GM19035 (cell line): ENCODE measurements around the gene SELENOS.

ENCODE experiments used
- ATAC-seq: cut with Tn5 transposase; IDR thresholded peaks from one replicate; pipeline ENCODE4 v1.9.1; 2021; ENCODE audit not compliant: unreplicated experiment

Gene SELENOS

DNA sequence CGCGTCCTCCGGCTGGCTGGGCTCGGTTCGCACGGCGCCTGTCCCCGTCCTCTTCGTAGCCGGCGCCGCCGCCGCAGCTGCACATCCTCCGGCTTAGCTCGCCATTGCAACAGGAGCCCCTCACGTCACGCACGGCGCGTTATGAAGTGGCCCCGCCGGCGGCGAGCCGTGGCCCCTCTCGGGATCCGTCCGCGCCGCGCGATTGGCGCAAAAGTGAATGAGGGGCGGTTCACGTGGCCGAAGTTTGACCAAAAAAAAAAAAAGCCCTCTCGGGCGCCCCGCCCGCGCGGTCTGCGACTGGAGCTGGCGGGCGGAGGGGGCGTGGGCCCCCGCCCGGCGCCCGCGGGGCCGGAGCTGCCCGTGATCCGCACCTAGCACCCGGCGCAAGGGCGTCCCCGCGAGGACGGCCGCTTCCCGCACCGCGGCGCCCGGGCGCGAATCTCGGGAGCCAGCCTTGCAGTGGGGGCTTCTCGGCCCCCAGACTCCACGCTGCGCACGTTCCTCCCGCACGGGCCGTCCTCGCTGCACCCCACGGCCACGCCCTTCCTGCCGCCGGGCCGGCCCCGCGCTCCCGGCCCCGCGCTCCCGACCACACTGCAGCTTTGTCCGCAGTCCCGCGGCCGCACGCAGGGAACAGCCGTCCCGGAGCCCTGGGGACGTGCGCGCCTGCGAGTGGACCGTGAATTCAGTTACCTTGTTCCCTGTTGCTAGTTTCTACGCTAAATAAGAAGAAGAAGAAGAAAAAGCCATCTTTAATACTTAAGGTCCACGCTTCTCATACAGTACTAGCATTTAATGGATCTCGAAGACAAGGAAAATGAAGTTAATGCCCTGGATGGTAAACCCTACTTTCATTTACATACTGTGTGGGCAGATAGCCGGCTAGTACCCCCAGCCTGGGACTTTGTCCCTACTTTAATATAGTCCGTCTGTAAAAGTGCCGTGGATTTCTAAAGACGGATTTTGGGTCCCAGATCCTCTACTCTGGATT is 25.2 kb downstream of the SELENOS start, which contains the start of gene CHSY1:
CHSY1 (minus strand) TSS at position 219 of the 991 bp plus-strand sequence. CDS start 592 bp downstream, outside the sequence.
- ATAC-seq = peak; percentile 78

DNA sequence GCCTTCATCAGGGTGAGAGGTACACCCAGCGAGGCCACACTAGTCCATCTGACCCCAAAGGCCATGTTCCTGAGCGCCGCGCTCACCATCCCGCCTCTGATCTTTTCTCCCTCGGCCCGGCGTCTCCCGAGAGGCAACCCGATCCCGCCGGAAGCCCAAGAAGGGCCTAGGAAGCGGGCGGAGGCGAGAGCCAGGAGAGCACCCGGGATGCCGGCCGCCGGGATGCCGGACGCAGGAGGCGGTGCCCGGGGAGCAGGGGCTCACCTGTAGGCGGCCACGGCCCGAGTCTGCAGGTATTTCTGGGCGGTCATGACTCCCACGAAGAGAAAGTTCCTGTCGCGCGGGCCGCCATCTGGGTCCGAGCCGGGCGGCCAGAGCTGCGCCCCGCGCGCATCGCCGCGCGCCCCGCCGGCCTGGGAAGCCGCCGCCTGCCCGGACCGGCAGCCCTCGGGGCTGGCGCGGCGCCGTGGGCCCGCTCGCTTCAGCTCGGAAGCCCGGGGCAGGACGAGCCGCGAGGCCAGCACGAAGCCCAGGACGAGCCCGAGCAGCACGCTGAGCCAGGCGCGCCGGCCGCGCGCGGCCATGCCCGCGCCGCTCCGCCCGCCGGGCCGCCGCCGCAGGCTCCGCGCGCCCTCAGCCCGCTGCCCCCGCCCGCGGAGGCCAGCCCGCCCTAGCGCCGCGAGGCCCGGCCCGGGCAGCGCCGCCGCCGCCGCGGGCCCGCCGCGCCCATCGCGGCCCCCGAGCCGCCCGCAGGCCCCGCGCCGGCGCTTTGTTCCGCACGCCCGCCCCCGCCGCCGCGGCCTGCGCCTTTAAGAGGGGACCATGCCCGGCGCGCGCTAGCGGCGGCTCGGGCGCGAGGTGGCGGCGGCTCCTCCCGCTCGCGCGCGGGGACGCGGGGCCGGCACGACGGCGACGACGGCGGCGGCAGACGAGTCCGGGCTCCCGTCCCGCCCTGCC is 26.1 kb downstream of the SELENOS start:
- peak; percentile 40 for ATAC-seq

DNA sequence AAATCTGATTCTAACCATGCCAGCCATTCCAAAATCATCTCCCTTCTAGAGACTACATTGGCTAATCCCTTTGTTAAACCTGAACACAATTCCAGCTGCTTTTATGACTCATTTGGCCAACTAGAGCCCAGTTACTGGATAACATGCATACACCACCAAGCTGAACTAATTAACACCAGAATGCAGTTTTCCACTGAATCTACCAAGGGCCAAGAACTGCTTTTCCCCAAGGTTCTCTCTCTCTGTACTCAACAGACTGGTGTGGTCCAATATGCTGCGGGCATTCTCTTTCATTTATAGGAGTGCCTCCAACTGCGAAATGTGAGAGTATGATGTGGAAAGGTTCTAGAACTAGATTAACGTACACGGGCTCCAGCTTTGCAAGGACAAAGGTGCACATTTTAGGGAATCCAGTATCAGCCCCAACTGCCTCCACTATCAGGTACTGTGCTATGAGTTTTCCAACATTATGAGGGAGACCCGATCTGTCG is 26.9 kb downstream of the SELENOS start:
- no peak for ATAC-seq

DNA sequence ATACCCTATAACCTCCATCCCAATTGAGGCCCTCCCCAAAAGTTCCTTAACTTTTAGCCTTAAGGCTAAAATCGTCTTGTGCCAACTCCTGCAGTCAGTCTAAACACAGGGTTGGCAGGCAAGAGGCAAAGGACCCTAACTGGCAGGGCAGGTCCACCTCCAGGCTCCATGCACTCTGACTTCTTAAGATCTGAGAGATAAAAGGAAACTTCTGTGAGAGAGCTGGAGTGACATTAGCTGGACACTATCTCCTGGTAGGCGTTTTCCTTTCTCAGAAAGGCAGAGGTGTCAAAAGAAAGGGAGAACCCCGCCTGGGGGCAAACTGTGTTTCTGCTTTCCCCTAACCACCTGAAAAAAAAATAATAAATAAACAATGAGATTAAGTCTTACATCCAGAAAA is 29.0 kb downstream of the SELENOS start:
- no peak for ATAC-seq

DNA sequence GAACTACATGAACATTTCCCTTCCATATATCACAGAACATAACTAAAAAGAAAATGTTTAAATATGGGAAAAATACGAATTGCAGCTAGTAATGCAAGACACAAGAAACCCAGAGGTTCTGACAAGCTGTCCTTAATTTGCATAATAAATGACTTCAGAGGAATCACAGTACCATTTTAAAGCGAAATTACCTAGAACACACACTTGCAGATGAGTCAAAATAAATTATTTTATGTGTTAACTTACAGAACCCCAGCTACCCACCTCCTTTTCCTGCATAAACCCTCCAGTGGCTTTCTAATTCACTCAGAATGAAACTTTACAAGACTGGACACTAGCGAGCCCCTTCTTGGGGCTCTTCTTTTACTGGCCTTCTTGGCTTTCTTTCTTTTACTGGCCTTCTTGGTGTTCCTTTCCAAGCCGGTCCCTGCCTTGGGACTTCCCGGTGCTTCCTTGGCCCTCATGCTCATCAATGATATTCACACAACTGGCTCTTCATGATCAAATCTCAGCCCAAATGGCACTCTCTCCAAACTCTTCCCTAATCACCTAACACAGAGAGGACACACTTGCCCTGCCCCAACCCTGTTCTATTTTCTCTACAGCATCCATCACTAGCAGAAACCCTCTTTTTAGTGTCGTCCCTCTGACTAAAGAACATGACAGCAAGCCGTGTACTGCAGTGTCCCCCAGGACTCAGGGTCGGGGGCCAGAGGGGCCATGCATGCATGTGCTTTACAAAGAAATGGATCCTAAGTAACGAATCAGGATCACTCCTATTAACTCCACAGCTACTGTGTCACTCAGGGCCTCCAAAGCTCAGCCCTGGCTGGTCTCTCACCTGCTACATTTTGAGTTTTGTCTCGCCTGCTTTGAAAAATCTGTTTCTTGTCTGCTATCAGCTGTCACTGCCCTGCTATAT is 30.2 kb downstream of the SELENOS start:
- no peak for ATAC-seq

DNA sequence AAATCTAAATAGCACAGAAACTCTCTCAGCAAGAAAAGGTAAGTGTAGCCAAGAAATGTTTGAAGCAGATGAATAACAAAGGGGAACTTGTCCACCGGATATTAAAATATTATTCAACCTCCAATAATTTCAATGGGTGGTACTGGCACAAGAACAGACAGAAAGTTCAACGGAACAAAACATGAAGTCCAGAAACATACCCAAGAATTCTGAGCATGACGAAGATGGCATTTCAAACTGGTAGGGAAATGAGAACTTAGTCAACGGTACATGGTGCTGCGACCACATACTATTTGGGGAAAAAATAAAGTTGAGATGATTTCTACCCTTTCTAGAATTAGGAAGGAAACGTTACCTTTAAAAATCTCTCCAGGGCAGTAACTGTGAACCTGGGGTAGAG is 30.9 kb downstream of the SELENOS start:
- ATAC-seq = no peak

DNA sequence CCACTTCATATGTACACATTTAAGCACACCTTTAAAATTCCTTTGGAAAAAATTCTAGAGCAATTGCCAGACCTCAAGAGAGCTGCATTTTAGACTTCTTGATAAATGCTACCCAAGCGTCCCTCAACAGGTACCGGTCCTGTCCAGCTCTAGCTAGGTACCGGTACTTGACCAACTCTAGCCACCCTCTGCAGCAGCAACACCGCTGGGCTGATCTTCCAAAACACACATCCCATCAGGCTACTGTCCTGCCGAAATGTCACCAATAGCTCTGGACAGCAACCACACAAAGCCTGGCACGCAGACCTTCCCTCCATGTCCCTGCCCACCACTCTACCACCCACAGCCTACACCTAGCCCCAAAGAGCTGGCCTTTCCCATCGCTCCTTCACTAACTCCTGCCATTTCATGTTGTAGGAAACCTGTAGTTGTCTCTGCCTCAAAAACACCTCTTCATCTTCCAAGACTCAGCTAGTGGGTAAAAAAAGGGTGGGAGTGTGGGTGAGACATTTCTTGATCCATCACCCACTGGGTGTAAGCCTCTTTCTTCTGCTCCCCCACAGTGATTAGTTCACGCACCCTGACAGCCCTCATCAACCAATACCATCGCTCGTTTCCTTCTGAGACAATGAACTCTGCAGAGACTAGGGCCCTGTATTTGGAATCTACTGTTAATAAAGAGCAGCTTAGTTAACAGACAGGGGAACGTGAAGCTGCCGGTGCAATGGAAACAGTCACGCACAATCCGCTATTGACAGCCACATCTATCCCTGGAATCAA is 32.2 kb downstream of the SELENOS start:
- no peak for ATAC-seq

DNA sequence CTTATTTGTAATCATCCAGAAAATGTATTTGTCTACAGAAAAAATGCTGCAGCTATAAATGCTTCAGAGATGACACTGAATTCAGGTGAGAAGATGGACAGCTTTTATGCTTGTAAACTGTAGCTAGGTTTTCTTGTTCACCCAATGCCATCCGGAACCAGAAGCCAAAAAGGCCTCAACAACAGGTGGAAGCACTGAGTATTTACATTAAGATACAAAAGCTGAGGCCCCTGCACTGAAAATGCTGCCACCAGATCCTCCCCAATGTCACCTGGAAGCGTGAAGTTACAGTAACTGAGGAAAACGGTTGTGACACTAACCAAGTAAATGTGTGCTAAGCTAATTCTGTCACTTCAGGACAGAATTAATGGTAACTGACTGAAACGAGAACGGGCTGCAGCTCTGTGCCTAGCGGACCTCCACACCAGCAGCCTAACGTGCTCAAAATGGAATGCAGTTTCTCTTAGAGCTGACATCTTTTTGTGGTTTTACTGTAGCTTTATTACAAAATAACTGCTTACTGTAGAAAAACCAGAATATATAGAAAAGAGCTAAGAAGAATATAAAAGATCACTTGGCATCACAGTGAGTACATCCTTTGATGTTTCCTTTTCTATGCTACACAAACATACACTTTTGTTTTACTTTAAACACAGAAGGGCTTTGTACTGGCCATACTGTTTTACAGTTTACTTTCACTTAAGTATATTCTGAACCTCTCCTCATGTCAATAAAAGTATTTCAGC is 33.1 kb downstream of the SELENOS start:
- ATAC-seq = no peak

DNA sequence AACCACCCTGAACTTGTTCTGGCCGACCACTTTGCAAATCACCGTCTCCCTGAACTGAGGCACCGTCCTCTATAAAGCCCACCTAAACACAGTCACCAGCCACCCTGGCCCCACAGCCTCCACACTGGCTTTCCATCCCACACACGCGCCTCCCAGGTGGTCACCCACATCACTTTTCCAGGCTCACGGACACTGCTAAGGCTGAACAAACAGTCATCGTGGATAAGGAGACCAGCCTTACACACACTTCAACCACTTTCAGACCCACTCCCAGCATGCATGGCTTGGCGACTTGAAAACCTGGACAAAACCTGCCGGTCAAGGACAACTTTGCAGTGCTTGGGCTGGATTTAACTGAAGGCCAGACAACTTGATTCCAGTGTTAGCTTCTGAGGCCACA is 33.9 kb downstream of the SELENOS start:
- no peak for ATAC-seq

DNA sequence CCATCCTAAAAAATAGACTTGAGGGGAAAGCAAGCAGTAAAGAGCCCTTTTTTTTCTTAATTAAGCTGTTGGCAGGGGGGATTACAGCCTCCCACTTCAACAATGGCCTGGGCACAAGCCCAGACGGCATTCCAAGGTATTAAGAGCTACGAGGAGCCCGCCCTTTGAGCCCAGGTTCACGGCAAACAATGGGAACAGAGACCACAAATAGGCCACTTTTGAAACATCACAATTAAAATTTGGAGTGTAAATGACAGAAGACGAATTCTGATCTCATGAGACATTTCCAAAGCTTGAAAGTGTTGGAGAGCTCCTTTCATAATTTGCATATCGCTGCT is 34.3 kb downstream of the SELENOS start:
- no peak for ATAC-seq

DNA sequence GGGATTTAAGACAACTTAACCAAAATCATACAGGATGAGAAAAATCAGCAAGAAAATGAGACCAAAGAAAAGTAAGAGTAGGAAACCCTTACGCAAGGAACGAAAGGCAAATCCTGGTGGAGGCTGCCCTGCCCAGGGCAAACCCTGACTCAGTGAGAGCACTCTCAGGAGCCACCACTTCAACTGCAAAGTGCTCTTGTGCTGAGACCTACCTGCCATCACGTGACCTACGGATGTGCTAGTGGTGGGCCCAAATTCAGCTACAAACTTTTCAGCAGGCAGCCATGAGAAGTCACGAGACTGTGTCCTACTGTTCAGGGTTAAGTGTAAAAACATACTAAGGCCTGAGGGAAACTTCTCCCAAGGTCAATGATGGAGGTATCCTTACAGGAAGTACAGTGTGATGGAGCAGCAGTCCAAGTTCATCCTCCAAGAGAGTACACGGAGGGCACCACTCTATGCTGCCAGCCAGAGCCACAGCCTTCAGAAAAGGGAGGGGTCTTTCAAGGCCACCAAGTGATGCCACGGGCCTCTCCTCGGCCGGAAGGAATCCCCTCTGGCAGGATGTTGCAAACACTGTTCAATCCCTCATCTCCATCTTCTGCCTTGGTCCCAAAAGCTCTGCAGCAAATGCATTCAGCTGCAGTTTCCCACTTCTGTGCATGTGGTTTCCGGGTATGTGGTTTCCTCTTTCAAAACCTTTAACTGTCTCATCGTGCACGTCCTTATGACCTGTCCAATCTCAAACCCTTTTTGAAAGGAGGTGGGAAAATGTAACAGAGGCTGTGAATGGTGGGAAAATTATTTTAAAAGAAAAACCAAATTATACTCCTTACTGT is 34.9 kb downstream of the SELENOS start:
- peak; percentile 82 for ATAC-seq

DNA sequence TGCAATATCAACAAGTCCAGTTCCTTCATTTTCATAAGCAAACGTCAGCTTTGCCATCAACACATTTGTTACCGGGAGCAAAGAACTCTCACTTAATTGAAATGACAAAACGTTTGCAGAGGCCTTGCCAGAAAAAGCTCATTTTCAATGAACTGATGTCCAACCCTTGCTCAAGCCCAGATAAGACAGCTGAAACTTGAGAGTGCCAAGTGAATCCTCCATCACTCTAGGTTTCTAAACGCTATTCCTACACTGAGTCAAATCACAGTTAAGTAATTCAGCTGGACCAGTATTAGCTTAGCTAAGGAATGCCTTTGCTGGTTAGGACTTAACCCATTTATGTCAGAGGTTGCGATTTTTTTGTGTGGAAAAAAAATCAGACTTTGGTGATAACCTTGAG is 36.9 kb downstream of the SELENOS start:
- ATAC-seq = no peak

DNA sequence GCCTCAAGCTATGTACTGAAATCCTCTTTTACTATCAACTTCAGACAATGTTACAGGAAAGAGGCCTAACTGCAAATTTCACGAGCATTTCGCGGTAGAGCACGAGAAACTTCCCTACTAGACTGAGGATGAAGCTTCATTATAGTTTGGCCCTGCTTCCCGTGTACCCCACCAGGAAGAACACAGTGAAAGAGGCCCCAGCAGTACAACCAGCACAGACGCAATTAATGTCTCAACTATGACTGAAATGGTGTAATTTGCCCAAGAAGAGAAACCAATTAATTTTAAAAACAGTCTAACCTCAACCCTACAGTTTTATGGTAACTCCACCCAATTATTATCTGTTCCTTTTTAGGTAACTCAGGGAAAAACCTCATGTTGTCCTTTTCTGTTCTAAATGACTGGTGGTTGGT is 37.6 kb downstream of the SELENOS start:
- ATAC-seq = no peak

DNA sequence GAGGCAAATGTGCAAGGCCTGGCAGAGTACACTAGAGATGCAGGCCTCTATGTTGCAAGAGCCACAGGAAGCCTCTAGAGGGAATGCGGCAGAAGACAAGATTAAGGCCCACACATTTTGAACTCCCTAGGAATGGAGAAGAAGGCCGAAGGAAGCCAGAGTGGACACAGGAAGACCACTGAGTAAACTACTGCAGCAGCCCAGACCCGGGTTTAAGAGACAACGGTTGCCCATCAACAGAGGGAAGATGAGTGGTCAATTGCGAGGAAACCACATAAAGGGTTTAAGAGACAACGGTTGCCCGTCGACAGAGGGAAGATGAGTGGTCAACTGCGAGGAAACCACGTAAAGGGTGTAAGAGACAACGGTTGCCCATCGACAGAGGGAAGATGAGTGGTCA is 40.0 kb downstream of the SELENOS start:
- no peak for ATAC-seq

DNA sequence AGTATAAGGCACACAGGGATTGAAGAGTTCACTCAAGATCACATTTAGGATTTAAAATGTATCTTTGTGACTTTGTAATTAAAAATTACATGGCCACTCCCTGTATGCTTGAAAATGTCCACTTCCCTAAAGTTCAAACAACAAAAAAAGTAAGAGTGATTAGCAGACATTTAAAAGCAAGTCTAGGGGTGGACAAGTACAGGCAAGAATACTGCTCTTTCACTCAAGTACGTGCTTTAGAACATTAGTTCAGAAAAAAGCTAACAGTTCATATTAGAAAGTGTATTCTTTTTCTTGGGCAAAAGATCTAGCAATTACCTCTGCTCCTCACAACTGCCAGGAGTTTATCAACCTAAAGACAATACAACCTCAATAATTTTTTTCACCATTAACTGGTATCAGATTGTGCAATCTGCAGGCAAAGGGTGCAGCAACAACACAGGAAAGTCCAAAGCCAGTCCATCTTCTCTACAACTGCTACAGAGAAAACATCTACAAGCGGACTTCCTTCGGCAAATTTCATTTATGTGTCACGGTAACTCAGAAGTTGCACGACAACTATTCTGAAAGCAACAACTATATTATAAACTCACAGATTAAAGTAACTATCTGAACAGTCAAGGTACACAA is 43.5 kb downstream of the SELENOS start:
- no peak for ATAC-seq

DNA sequence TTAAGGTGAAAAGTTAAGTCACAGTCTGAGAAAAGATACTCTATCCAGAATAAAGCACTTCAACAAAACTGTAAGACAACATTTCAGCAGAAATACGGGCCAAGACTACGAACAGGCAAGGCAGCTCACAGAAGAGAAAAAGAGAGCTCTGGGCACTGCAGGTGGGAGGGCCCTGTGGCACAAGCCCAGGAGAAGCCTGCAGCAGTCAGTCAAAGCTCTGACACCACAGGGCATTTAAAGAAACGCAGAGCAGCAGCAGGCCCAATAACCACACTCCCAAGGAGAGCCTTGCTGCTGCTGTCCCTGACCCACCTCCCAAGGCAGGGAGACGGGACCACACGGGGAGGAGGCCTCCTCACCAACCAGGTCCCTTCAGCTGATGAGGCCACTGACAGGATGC is 44.6 kb downstream of the SELENOS start:
- ATAC-seq = no peak

DNA sequence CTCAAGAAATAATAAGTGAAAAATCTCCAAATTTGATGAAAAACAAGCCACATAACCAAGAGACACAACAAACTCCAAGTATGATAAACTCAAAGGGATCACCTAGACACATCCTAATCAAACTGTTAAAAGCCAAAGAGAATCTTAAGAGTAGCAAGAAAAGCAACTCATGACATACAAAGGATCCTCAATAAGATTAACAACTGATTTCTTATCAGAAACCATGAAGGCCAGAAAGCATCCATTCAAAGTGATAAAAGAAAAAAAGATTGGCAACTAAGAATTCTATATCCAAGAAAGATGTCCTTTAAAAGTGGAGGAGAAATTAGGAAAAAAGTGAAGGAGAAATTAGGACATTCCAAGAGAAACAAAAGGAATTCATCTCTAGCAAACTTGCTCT is 49.0 kb downstream of the SELENOS start:
- ATAC-seq = no peak

DNA sequence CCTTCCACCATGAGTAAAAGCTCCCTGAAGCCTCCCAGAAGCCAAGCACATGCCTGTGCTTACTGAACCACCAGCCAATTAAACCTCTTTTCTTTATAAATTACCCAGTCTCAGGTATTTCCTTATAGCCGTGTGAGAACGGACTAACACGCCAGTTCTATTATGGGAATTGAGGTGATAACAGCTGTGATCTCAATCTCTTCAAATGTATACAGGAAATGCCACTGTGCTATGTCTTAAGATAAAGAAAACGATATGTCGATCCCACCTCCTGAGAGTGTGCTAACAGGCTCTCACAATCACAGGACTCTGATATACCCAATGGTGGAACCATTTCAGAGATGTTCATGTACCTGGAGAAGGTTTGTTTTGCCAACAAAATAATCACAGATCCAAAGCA is 51.6 kb downstream of the SELENOS start:
- no peak for ATAC-seq
